Thyroid gland (tissue), 4 donors: ENCODE data around the gene METTL26.

Experiments used
- CTCF ChIP-seq, 6 experiments: fragments of 200-600 bp in 3 of 6; fragments of 450-650 bp in 3 of 6; sonication (generic) in 3 of 6; IDR thresholded peaks; one replicate each; pipeline ENCODE4 v1.5.1; 2016 to 2019; ENCODE audit warnings: antibody characterized with exemption in 6 of 6, mild to moderate bottlenecking in 2 of 6, inconsistent platforms in 1 of 6, moderate library complexity in 1 of 6
- POLR2A ChIP-seq, 2 donors: fragments of 450-650 bp; IDR thresholded peaks; one replicate each; pipeline ENCODE4 v1.6.1; 2017; ENCODE audit warnings: antibody characterized with exemption in 2 of 2, mild to moderate bottlenecking in 2 of 2, moderate library complexity in 1 of 2

GRCh38 chr16:680625-680945 is 44.5 kb upstream of the METTL26 start:
- no peak for TF ChIP-seq CTCF (IDR thresholded peaks at IDR 0.05)
- no peak for TF ChIP-seq POLR2A (IDR thresholded peaks at IDR 0.05)
